CD8-positive, alpha-beta memory T cell (primary cell): ENCODE data around the gene AGBL3. TPM values are rescaled to one million over a fixed set of nuclear protein-coding genes. Genes with fewer than 3 reads are reported as not detected.
A peak's percentile ranks its signal among the peaks of the same experiment; 100 is the strongest.

Experiments
- CTCF ChIA-PET: fragments of 350-600 bp; sonication (Branson Sonifier 250); formaldehyde crosslinking; loops from one replicate; lab custom pipeline; 2021; ENCODE audit warnings: antibody characterized with exemption; lab: Charles Lee
- POLR2A ChIA-PET: fragments of 350-600 bp; sonication (Branson Sonifier 250); formaldehyde crosslinking; loops from one replicate; lab custom pipeline; 2021; ENCODE audit warnings: antibody characterized with exemption; lab: Charles Lee
- DNase-seq, 5 donors: peaks; one replicate each; pipeline versions ENCODE4 v3.0.0 to v3.0.0-alpha.2; 2020 to 2022; ENCODE audit warnings: mixed read lengths in 1 of 5
- H3K27ac ChIP-seq: one replicate; pipeline ENCODE4 v1.7.0; 2013; ENCODE audit warnings: low read depth, mild to moderate bottlenecking, low read length, moderate library complexity
- H3K27me3 ChIP-seq: 2 replicates; pipeline ENCODE4 v1.7.0; 2013; ENCODE audit warnings: low read length, mild to moderate bottlenecking; ENCODE audit not compliant: insufficient read depth, poor library complexity, severe bottlenecking
- H3K36me3 ChIP-seq: 2 replicates; pipeline ENCODE4 v1.7.0; 2013; ENCODE audit warnings: mild to moderate bottlenecking, low read length, moderate library complexity; ENCODE audit not compliant: insufficient read depth
- H3K4me1 ChIP-seq: 2 replicates; pipeline ENCODE4 v1.7.0; 2013; ENCODE audit warnings: mild to moderate bottlenecking, low read length, moderate library complexity; ENCODE audit not compliant: insufficient read depth
- H3K4me3 ChIP-seq: 2 replicates; pipeline ENCODE4 v1.7.0; 2013; ENCODE audit warnings: mild to moderate bottlenecking, low read length
- H3K9me3 ChIP-seq: 2 replicates; pipeline ENCODE4 v1.7.0; 2013; ENCODE audit warnings: mild to moderate bottlenecking, low read length
- H3K27ac Mint-ChIP-seq, 8 donors: one replicate each; pipeline ENCODE4 v1.8.0; 2020 to 2021; ENCODE audit warnings: mixed read lengths in 8 of 8, mild to moderate bottlenecking in 6 of 8, inconsistent platforms in 3 of 8, moderate library complexity in 3 of 8
- H3K27me3 Mint-ChIP-seq, 2 donors: one replicate each; pipeline ENCODE4 v1.8.0; 2020 to 2021; ENCODE audit warnings: mixed read lengths in 2 of 2, mild to moderate bottlenecking in 1 of 2, moderate library complexity in 1 of 2
- H3K36me3 Mint-ChIP-seq, 3 donors: one replicate each; pipeline ENCODE4 v1.8.0; 2020 to 2021; ENCODE audit warnings: mixed read lengths in 3 of 3, inconsistent platforms in 1 of 3, mild to moderate bottlenecking in 1 of 3
- H3K4me1 Mint-ChIP-seq, 3 donors: one replicate each; pipeline ENCODE4 v1.8.0; 2020 to 2021; ENCODE audit warnings: mixed read lengths in 3 of 3, inconsistent platforms in 1 of 3, mild to moderate bottlenecking in 1 of 3
- H3K4me3 Mint-ChIP-seq, 7 donors: one replicate each; pipeline ENCODE4 v1.8.0; 2020 to 2021; ENCODE audit warnings: mixed read lengths in 7 of 7, mild to moderate bottlenecking in 6 of 7, moderate library complexity in 4 of 7, inconsistent platforms in 2 of 7
- H3K9me3 Mint-ChIP-seq, 5 donors: one replicate each; pipeline ENCODE4 v1.8.0; 2020 to 2022; ENCODE audit warnings: mixed read lengths in 5 of 5, mild to moderate bottlenecking in 3 of 5, moderate library complexity in 2 of 5, inconsistent platforms in 1 of 5
- polyA plus RNA-seq: library from polyadenylated mRNA; unstranded; fragments of 300-500 nt; fragmentation: Illumina TruSeq; gene quantifications from one replicate; pipeline ENCODE4 v1.2.3, GENCODE V29; 2021
- total RNA-seq, 2 experiments: library from RNA; stranded (reverse); gene quantifications; one replicate each; pipeline ENCODE4 v1.2.3, GENCODE V29; 2021

The AGBL3 gene
- total and polyA plus RNA-seq, 3 experiments from 2014 or later: 0.10 to 3.2 (median 2.5) TPM

GRCh38 chr7:135165862-135166261, 179.6 kb downstream of the AGBL3 start:
- Histone ChIP-seq H3K36me3 (peaks cover 37% of the 10 kb centered on the region), H3K4me1 (peaks cover 21% of the 10 kb centered on the region), H3K27me3 (no peaks in the 10 kb centered on the region), H3K27ac (no peak overlapping the region), H3K4me3 (no peak overlapping the region), H3K9me3 (no peaks in the 10 kb centered on the region)
- Mint-ChIP-seq H3K4me3 (peak overlapping the region in 1 of 7 donors; percentile 34), H3K9me3 (no peaks in the 10 kb centered on the region), H3K27ac (peak overlapping the region in 7 of 8 donors; percentile 33 to 99 (median 60)), H3K27me3 (no peaks in the 10 kb centered on the region), H3K4me1 (peaks cover 57 to 85% (median 71%) of the 10 kb centered on the region in 3 donors), H3K36me3 (peaks cover 6 to 80% (median 8%) of the 10 kb centered on the region in 3 donors)
- ChIA-PET POLR2A (interaction anchor here (0.7 kb wide), 1 partner anchor 18 kb away, joined by 4 read pairs; the partner anchor contains the start of gene TMEM140), CTCF (interaction anchor here (1.2 to 3.0 kb wide), 3 partner anchors 18 to 180 kb away, joined by 3 to 14 read pairs (median 11); partner anchors contain the start of genes AGBL3 and TMEM140)
- no peak for DNase-seq

- no peak overlapping the region for H3K27ac ChIP-seq
These were observed 180.2 kb downstream of the AGBL3 start for GRCh38 chr7:135166338-135166990.

GRCh38 chr7:135167365-135167917, 181.1 kb downstream of the AGBL3 start:
- Mint-ChIP-seq H3K4me3 (peak overlapping the region; percentile 2 to 97 (median 37)), H3K27me3 (no peaks in the 10 kb centered on the region), H3K27ac (peak overlapping the region; percentile 64 to 99 (median 87)), H3K36me3 (peaks cover under 1 to 64% (median 5%) of the 10 kb centered on the region in 3 donors), H3K4me1 (peaks cover 48 to 80% (median 66%) of the 10 kb centered on the region in 3 donors), H3K9me3 (no peaks in the 10 kb centered on the region)
- no peaks in the 10 kb centered on the region for H3K27me3 ChIP-seq
- no peak overlapping the region for H3K4me3 ChIP-seq
- CTCF ChIA-PET: interaction anchor here (1.1 to 3.0 kb wide), 5 partner anchors 10 to 181 kb away, joined by 3 to 11 read pairs (median 4); partner anchors contain the start of genes AGBL3 and TMEM140
- peaks cover 17% of the 10 kb centered on the region for H3K4me1 ChIP-seq
- H3K36me3 ChIP-seq: peaks cover 35% of the 10 kb centered on the region
- POLR2A ChIA-PET: no interaction called here
- no peaks in the 10 kb centered on the region for H3K9me3 ChIP-seq
- peak in 1 of 5 donors; percentile 17 for DNase-seq
- no peak overlapping the region for H3K27ac ChIP-seq

More at GRCh38 chr7:135166338-135166990, 180.2 kb downstream of the AGBL3 start:
- H3K36me3 Mint-ChIP-seq: peaks cover 6 to 74% (median 8%) of the 10 kb centered on the region in 3 donors
- H3K4me3 Mint-ChIP-seq: peak overlapping the region in 4 of 7 donors; percentile 19 to 47 (median 35)
- Histone ChIP-seq H3K9me3 (no peaks in the 10 kb centered on the region), H3K36me3 (peaks cover 37% of the 10 kb centered on the region), H3K4me3 (no peak overlapping the region), H3K27me3 (no peaks in the 10 kb centered on the region), H3K4me1 (peaks cover 17% of the 10 kb centered on the region)
- ChIA-PET POLR2A (interaction anchor here (0.7 kb wide), 1 partner anchor 19 kb away, joined by 3 read pairs; the partner anchor contains the start of gene TMEM140), CTCF (interaction anchor here (1.2 to 3.0 kb wide), 3 partner anchors 9 to 180 kb away, joined by 3 to 11 read pairs (median 3); partner anchors contain the start of gene AGBL3)
- no peak for DNase-seq
- H3K9me3 Mint-ChIP-seq: no peaks in the 10 kb centered on the region
- no peaks in the 10 kb centered on the region for H3K27me3 Mint-ChIP-seq
- peak overlapping the region; percentile 50 to 99 (median 82) for H3K27ac Mint-ChIP-seq
- peaks cover 56 to 85% (median 68%) of the 10 kb centered on the region in 3 donors for H3K4me1 Mint-ChIP-seq

- H3K36me3 Mint-ChIP-seq: peaks cover 0 to 58% (median 5%) of the 10 kb centered on the region in 3 donors
These were observed 181.7 kb downstream of the AGBL3 start for GRCh38 chr7:135168001-135168400.

GRCh38 chr7:135168489-135169140, 182.3 kb downstream of the AGBL3 start:
- Histone ChIP-seq H3K27me3 (no peaks in the 10 kb centered on the region), H3K4me1 (peaks cover 17% of the 10 kb centered on the region), H3K4me3 (no peak overlapping the region), H3K9me3 (no peaks in the 10 kb centered on the region), H3K27ac (no peak overlapping the region), H3K36me3 (peaks cover 31% of the 10 kb centered on the region)
- ChIA-PET POLR2A (interaction anchor here (0.5 to 4.0 kb wide), 5 partner anchors 8 to 522 kb away, joined by 4 to 39 read pairs (median 7); partner anchors contain the start of genes AGBL3, BPGM and TMEM140), CTCF (interaction anchor here (0.6 to 4.4 kb wide), 14 partner anchors 8 to 522 kb away, joined by 3 to 82 read pairs (median 9); partner anchors contain the start of genes AGBL3, BPGM, TMEM140 and WDR91)
- peaks cover 0 to 58% (median 5%) of the 10 kb centered on the region in 3 donors for H3K36me3 Mint-ChIP-seq
- peak overlapping the region; percentile 93 to 99 (median 96) for H3K27ac Mint-ChIP-seq
- no peaks in the 10 kb centered on the region for H3K27me3 Mint-ChIP-seq
- H3K4me3 Mint-ChIP-seq: peak overlapping the region; percentile 85 to 97 (median 89)
- H3K4me1 Mint-ChIP-seq: peaks cover 48 to 74% (median 62%) of the 10 kb centered on the region in 3 donors
- H3K9me3 Mint-ChIP-seq: no peaks in the 10 kb centered on the region
- peak in 1 of 5 donors; percentile 21 for DNase-seq

More at GRCh38 chr7:135168001-135168400, 181.7 kb downstream of the AGBL3 start:
- POLR2A ChIA-PET: interaction anchor here (1.8 kb wide), 1 partner anchor 7 kb away, joined by 7 read pairs; no protein-coding TSS in a partner anchor
- Histone ChIP-seq H3K27me3 (no peaks in the 10 kb centered on the region), H3K4me3 (no peak overlapping the region), H3K36me3 (peaks cover 33% of the 10 kb centered on the region), H3K4me1 (peaks cover 17% of the 10 kb centered on the region), H3K9me3 (no peaks in the 10 kb centered on the region), H3K27ac (no peak overlapping the region)
- Mint-ChIP-seq H3K27ac (peak overlapping the region; percentile 64 to 99 (median 96)), H3K4me3 (peak overlapping the region in 6 of 7 donors; percentile 17 to 97 (median 88)), H3K9me3 (no peaks in the 10 kb centered on the region), H3K27me3 (no peaks in the 10 kb centered on the region), H3K4me1 (peaks cover 48 to 75% (median 63%) of the 10 kb centered on the region in 3 donors)
- CTCF ChIA-PET: interaction anchor here (1.1 to 1.5 kb wide), 4 partner anchors 10 to 175 kb away, joined by 3 to 5 read pairs (median 4); partner anchors contain the start of gene TMEM140
- peak in 2 of 5 donors; percentile 22 to 25 for DNase-seq

- Mint-ChIP-seq H3K4me3 (peak overlapping the region; percentile 85 to 97 (median 89)), H3K36me3 (peaks cover 0 to 51% (median 5%) of the 10 kb centered on the region in 3 donors), H3K27ac (peak overlapping the region; percentile 93 to 99 (median 96)), H3K9me3 (no peaks in the 10 kb centered on the region), H3K27me3 (no peaks in the 10 kb centered on the region), H3K4me1 (peaks cover 41 to 66% (median 55%) of the 10 kb centered on the region in 3 donors)
- Histone ChIP-seq H3K4me3 (peak overlapping the region; percentile 64), H3K27me3 (no peaks in the 10 kb centered on the region), H3K36me3 (peaks cover 28% of the 10 kb centered on the region), H3K4me1 (peaks cover 17% of the 10 kb centered on the region), H3K9me3 (no peaks in the 10 kb centered on the region), H3K27ac (peak overlapping the region; percentile 92)
- POLR2A ChIA-PET: interaction anchor here (0.5 to 4.0 kb wide), 8 partner anchors 9 to 523 kb away, joined by 3 to 39 read pairs (median 6); partner anchors contain the start of genes AGBL3, BPGM, TMEM140 and WDR91
- peak; percentile 46 to 73 (median 48) for DNase-seq
- CTCF ChIA-PET: interaction anchor here (0.6 to 4.4 kb wide), 19 partner anchors 8 to 523 kb away, joined by 3 to 82 read pairs (median 4); partner anchors contain the start of genes AGBL3, BPGM, TMEM140 and WDR91
These were observed 183.0 kb downstream of the AGBL3 start for GRCh38 chr7:135169141-135169963.
